Measurements from ENCODE around the gene TEAD1.

Gene TEAD1

GRCh38 chr11:12667646-12668045, 6.6 kb upstream of the TEAD1 start:
- no peak for DNase-seq

DNA sequence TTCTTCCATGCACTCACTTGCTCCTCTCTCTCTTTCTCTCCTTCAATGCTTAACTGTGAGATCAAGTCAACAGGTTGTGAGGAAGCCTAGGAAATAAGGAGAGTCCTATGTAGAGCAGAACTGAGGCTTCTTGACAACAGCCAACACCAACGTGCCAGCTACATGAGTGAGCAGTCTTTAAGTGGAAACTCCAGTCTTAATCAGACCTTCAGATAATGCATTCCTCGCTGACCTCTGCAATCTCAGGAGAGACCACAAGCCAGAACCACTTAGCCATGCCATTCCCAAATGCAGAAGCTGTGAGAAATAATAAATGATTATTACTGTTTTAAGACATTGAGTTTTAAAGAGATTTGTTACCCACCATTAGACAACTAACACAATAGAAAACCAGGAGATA, 6.1 kb upstream of the TEAD1 start:
- DNase-seq, result no peak

DNA sequence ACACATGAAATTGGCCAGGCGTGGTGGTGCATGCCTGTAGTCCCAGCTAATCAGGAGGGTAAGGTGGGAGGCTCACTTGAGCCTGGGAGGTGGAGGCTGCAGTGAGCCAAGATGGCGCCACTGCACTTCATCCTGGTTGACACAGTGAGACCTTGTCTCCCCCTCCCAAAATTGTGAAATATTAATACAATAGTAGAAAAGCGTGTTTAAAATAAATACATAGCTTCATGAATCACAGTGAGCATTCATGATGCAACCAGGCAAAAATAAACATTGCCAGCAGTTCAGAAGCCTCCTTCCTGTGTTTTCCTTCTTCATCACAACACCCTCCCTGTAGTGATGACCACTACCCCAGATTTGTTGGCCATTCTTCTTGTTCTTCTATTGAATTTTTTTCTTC, 4.3 kb upstream of the TEAD1 start:
- DNase-seq, result no peak

- no peak for DNase-seq
Measured at GRCh38 chr11:12671370-12671769, 2.9 kb upstream of the TEAD1 start.

DNA sequence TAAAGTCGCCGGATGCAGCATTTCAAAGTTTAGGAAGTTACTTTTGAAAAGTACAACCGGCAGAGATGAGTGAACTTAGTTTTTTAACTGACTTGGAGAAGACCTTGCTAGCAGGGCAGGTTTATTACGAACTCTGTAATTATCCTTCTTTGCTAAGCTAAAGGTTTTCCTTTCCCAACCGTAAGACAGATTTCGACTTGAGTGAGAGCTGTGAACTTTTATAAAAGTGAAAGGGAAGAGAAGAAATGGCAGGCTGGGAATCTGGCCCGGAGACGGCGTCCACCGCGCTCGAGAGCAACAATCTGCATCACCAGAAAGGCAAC, 659 bp upstream of the TEAD1 start:
- no peak for DNase-seq

GRCh38 chr11:12674571-12674935, 332 bp downstream of the TEAD1 start:
- no peak for DNase-seq

DNA sequence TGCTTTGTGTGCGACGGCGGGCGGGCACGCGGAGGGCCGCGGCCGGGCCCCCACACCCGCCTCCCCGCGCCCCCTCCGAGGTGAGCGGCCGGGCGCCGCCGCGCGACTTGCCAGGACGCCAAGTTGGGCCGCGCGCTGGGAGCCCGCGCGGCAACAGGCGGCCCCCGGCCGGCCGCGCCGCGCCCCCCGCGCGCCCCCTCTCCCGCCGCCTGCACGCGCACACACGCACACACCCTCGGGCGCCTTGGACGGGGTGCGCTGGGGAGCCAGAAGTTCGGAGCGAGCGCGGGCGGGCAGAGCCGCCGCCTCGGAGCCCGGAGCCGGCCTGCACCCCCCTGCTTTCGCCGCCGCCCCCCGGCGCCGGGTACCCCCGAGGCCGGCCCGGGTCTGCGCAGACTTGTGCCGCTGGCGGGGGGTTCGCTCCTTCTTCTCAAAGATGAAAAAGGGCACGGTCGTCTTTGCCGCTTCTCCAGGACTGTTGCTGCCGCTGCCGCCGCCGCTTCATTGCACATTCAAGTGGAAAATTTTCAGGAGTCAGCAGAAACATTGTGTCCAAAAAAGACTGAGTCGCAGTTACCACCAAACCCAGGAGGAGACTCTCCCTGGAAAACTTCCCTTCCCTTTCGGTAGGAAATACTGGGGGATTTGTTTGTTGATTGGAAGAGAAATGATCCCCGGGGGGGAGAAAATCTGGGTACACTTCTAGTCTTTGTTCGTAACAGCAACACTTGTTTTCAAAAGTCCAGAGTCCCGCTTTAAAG, 895 bp downstream of the TEAD1 start:
- peak; percentile 64 for DNase-seq

GRCh38 chr11:12675951-12676711, 1.9 kb downstream of the TEAD1 start:
- DNase-seq, result peak; percentile 37

- no peak for DNase-seq
Measured at GRCh38 chr11:12677131-12677530, 2.9 kb downstream of the TEAD1 start.

- DNase-seq, result no peak
Measured at GRCh38 chr11:12678092-12678491, 3.9 kb downstream of the TEAD1 start.

- no peak for DNase-seq
Measured at GRCh38 chr11:12678991-12679390, 4.8 kb downstream of the TEAD1 start.

DNA sequence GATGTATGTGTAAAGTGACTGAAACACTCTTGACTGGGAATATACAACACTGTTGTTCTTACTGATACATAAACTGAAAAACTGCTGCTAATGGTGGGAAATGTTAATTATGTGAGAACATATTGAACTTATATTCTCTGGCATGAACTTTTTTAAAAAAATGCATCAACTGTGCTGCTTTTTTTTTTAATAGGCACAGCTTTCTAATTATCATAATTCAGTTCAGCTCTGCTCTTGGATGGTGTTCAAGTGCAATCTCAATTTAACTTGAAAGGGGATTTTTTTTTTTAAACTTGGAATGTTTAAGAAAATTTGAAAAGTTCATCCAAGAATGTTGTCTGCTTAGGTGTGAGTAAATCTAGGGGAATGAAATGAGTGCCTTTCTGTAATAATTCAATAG, 5.2 kb downstream of the TEAD1 start:
- no peak for DNase-seq

DNA sequence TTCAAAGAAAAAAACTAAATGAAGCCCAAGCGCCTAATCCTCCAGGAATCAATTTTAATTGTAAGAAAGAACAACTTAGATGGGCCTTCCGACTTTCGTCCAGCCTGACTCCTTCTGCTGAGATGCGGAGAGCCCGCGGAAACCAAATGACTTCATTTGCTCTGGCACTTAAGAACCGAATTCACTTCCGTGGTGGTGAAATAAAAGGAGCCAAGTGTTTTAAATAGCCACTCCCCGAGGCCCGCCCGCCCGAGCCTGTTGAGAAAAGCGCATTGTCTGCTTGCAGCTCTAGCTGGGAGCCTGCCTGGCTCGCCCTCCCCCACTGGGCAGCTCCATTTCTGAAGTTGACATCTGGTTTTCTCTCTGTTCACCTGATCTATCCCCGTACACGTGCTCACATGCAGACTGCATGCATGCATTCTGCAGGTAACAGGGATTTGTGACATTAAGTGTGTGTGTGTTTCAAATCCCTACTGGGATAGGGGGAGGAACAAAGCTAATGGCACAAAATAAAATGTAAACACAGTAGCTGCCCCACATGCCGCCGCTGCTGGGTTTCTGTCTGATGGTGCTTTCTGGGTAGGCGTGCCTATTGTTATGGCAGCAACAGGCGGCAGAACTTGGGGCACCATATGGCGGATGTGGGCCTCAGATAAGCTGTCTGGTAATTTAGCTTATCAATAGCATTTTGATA, 6.2 kb downstream of the TEAD1 start:
- DNase-seq, result peak; percentile 66

- no peak for DNase-seq
Measured at GRCh38 chr11:12680940-12681258, 6.7 kb downstream of the TEAD1 start.

- DNase-seq, result no peak
Measured at GRCh38 chr11:12681466-12681865, 7.2 kb downstream of the TEAD1 start.

- no peak for DNase-seq
Measured at GRCh38 chr11:12682288-12682687, 8.1 kb downstream of the TEAD1 start.

GRCh38 chr11:12682737-12683500, 8.7 kb downstream of the TEAD1 start:
- no peak for DNase-seq

DNA sequence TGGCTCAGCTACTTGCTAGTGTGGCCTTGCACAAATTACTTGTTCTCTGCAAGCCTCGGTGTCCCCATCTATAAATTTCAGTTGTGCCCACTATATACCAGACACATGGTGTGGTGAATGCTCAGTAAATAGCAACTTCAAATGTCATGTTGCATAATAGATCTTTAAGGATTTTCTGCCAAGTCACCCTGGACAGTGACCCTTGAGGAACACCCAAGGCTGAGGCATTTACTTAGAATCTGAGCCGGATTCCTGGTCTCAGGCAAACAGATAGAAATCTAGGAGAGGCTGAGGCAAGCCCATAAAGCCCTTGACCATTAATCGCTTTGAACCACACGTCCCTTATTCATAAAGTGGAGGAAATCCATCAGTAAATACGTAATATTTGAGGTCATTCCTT, 9.7 kb downstream of the TEAD1 start:
- DNase-seq, result no peak

DNA sequence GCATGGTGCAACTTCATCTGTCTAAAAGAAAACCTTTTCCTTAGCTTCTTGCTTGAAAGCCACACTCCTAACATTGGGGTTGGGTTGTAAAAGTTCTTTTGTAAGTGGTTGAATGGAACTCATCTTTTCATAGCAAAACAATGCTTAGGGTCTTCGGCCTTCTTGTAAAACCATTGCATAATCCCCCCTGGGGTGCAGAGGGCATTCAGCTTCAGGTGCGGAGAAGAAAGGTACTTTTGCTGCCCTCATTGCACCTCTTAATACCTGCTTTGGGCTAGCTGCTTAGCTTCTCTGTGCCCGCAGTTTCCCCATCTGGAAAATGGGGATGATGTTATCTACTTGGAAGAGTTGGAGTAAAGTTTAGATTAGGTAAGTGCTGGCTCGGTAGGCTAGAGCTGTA, 10.1 kb downstream of the TEAD1 start:
- no peak for DNase-seq

GRCh38 chr11:12684816-12685215, 10.6 kb downstream of the TEAD1 start:
- no peak for DNase-seq

DNA sequence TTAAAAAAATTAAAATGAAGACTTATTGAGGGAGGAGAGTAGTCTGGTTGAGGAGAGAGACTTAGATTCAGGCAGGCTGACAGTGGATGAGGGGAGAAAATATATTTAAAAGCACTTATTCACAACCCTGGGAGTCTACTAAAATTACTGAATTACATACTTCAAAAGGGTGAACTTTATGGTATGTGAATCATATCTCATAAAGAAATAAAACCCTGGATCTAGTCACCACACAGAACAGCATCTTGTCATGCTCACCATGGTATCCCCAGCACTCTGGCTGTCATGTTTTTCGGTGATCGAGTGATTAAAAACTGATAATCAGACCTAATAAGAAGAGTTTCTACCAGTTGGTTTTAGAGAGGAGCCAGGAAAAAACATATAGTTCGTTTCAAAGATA, 11.0 kb downstream of the TEAD1 start:
- DNase-seq, result no peak

- no peak for DNase-seq
Measured at GRCh38 chr11:12686246-12687060, 12.2 kb downstream of the TEAD1 start.

GRCh38 chr11:12687216-12687623, 13.0 kb downstream of the TEAD1 start:
- no peak for DNase-seq

All from femur (tissue), 1 donor.